GM18873 (cell line): ENCODE measurements around the gene JOSD2.
A peak's percentile ranks its signal among the peaks of the same experiment; 100 is the strongest.

Experiments
- ATAC-seq: cut with Tn5 transposase; IDR thresholded peaks from one replicate; pipeline ENCODE4 v1.9.1; 2021; ENCODE audit warnings: mild to moderate bottlenecking, moderate library complexity, moderate number of reproducible peaks; ENCODE audit not compliant: unreplicated experiment, low FRiP score

Gene JOSD2

GRCh38 chr19:50511069-50511822, at the start of gene JOSD2:
Gene JOSD2, minus strand, starts transcription at chr19:50511191. Its CDS starts 760 bp downstream, at chr19:50510431.
- ATAC-seq = peak; percentile 85

- no peak for ATAC-seq
Observed at GRCh38 chr19:50559636-50560035, 48.6 kb upstream of the JOSD2 start.

GRCh38 chr19:50558449-50558848, 47.5 kb upstream of the JOSD2 start:
- no peak for ATAC-seq

- no peak for ATAC-seq
Observed at GRCh38 chr19:50558039-50558438, 47.0 kb upstream of the JOSD2 start.

GRCh38 chr19:50557009-50557613, 46.1 kb upstream of the JOSD2 start:
- ATAC-seq = no peak

- ATAC-seq = no peak
Observed at GRCh38 chr19:50556282-50557008, 45.5 kb upstream of the JOSD2 start.

- ATAC-seq = no peak
Observed at GRCh38 chr19:50555450-50556281, 44.7 kb upstream of the JOSD2 start.

- ATAC-seq = no peak
Observed at GRCh38 chr19:50555033-50555432, 44.0 kb upstream of the JOSD2 start.

GRCh38 chr19:50554212-50554611, 43.2 kb upstream of the JOSD2 start:
- ATAC-seq = no peak

GRCh38 chr19:50553134-50553703, 42.2 kb upstream of the JOSD2 start:
- ATAC-seq = no peak

- ATAC-seq = no peak
Observed at GRCh38 chr19:50552540-50552939, 41.5 kb upstream of the JOSD2 start.

GRCh38 chr19:50551715-50552187, 40.8 kb upstream of the JOSD2 start:
- no peak for ATAC-seq

- no peak for ATAC-seq
Observed at GRCh38 chr19:50551034-50551714, 40.2 kb upstream of the JOSD2 start.

- ATAC-seq = no peak
Observed at GRCh38 chr19:50550594-50550966, 39.6 kb upstream of the JOSD2 start.

- no peak for ATAC-seq
Observed at GRCh38 chr19:50549927-50550593, 39.1 kb upstream of the JOSD2 start.

GRCh38 chr19:50549059-50549926, 38.3 kb upstream of the JOSD2 start:
- no peak for ATAC-seq

- ATAC-seq = no peak
Observed at GRCh38 chr19:50548191-50549058, 37.4 kb upstream of the JOSD2 start.
